Subcutaneous adipose tissue (tissue), 4 donors: ENCODE measurements around the gene NSUN2. TPM values are rescaled to one million over a fixed set of nuclear protein-coding genes. Genes with fewer than 3 reads are reported as not detected.

Source experiments
- CTCF ChIP-seq: fragments of 450-650 bp; IDR thresholded peaks from one replicate; pipeline ENCODE4 v1.5.1; 2016; ENCODE audit warnings: low read depth, mild to moderate bottlenecking, control low read depth, antibody characterized with exemption, moderate library complexity
- total RNA-seq, 4 donors: library from RNA; depleted of rRNA; stranded (reverse); fragments of >200 nt; gene quantifications; one replicate each; pipeline ENCODE4 v1.1.0, GENCODE V29; 2016

Gene NSUN2
- total RNA-seq, 4 donors from 2014 or later: 37.7 to 51.6 (median 42.1) TPM

GRCh38 chr5:6596388-6596787 is 36.5 kb downstream of the NSUN2 start:
- TF ChIP-seq CTCF: no peak

GRCh38 chr5:6595405-6595804 is 37.4 kb downstream of the NSUN2 start:
- TF ChIP-seq CTCF: no peak

- TF ChIP-seq CTCF: no peak
These were observed 38.8 kb downstream of the NSUN2 start for GRCh38 chr5:6594066-6594465.

- TF ChIP-seq CTCF: no peak
These were observed 39.5 kb downstream of the NSUN2 start for GRCh38 chr5:6593148-6594016.

GRCh38 chr5:6592601-6593000 is 40.2 kb downstream of the NSUN2 start:
- TF ChIP-seq CTCF: no peak

GRCh38 chr5:6591671-6592288 is 41.1 kb downstream of the NSUN2 start:
- TF ChIP-seq CTCF: no peak

- no peak for TF ChIP-seq CTCF
These were observed 42.3 kb downstream of the NSUN2 start for GRCh38 chr5:6590581-6590980.
